HG03175 (cell line): Measurements from ENCODE around the gene TAS2R41.

Experiments used
- ATAC-seq: cut with Tn5 transposase; IDR thresholded peaks from one replicate; pipeline ENCODE4 v1.9.1; 2021; ENCODE audit warnings: mild to moderate bottlenecking, moderate library complexity; ENCODE audit not compliant: unreplicated experiment

Gene TAS2R41

GRCh38 chr7:143492799-143493739 lies 15.4 kb downstream of the TAS2R41 start:
- ATAC-seq = no peak

GRCh38 chr7:143493751-143494150 lies 16.1 kb downstream of the TAS2R41 start:
- ATAC-seq = no peak

GRCh38 chr7:143494622-143495021 lies 16.9 kb downstream of the TAS2R41 start:
- no peak for ATAC-seq

GRCh38 chr7:143495851-143496250 lies 18.2 kb downstream of the TAS2R41 start:
- no peak for ATAC-seq

- no peak for ATAC-seq
Measured at GRCh38 chr7:143496263-143496662, 18.6 kb downstream of the TAS2R41 start.

GRCh38 chr7:143497008-143497795 lies 19.5 kb downstream of the TAS2R41 start:
- ATAC-seq = no peak

- no peak for ATAC-seq
Measured at GRCh38 chr7:143499246-143499645, 21.6 kb downstream of the TAS2R41 start.

- no peak for ATAC-seq
Measured at GRCh38 chr7:143499743-143500348, 22.2 kb downstream of the TAS2R41 start.

- ATAC-seq = no peak
Measured at GRCh38 chr7:143503261-143503660, 25.6 kb downstream of the TAS2R41 start.

- no peak for ATAC-seq
Measured at GRCh38 chr7:143504215-143504936, 26.7 kb downstream of the TAS2R41 start.

GRCh38 chr7:143504937-143505297 lies 27.2 kb downstream of the TAS2R41 start:
- ATAC-seq = no peak

GRCh38 chr7:143505838-143506237 lies 28.2 kb downstream of the TAS2R41 start:
- ATAC-seq = no peak

- no peak for ATAC-seq
Measured at GRCh38 chr7:143507094-143507518, 29.4 kb downstream of the TAS2R41 start.

GRCh38 chr7:143507534-143508055 lies 29.9 kb downstream of the TAS2R41 start:
- no peak for ATAC-seq

GRCh38 chr7:143510854-143511592 lies 33.4 kb downstream of the TAS2R41 start:
- no peak for ATAC-seq

GRCh38 chr7:143511593-143512047 lies 33.9 kb downstream of the TAS2R41 start:
- no peak for ATAC-seq

GRCh38 chr7:143512488-143513340 lies 35.0 kb downstream of the TAS2R41 start:
- ATAC-seq = no peak

GRCh38 chr7:143514487-143514886 lies 36.8 kb downstream of the TAS2R41 start:
- no peak for ATAC-seq
